Fibroblast of lung (primary cell): ENCODE measurements around the gene ZNF816. TPM values are rescaled to one million over a fixed set of nuclear protein-coding genes. Genes with fewer than 3 reads are reported as not detected.
"Not testable (repeated sequence)": the region's sequence is repeated elsewhere in the genome, so short reads cannot be mapped to it uniquely, and the experiment has no call there.

Source experiments
- DNase-seq, 2 donors: peaks; one replicate each; pipeline versions ENCODE4 v3.0.0 to v3.0.0-alpha.2; 2010; ENCODE audit warnings: low read depth in 2 of 2
- H2AFZ ChIP-seq: 2 replicates; pipeline ENCODE4 v1.5.1; 2012; ENCODE audit warnings: low read length, control low read depth, inconsistent platforms
- H3K27ac ChIP-seq: 2 replicates; pipeline ENCODE4 v1.5.1; 2011; ENCODE audit warnings: low read length, control low read depth; ENCODE audit not compliant: insufficient read depth
- H3K27me3 ChIP-seq: 2 replicates; pipeline ENCODE4 v1.5.1; 2011; ENCODE audit warnings: mild to moderate bottlenecking, low read length; ENCODE audit not compliant: control insufficient read depth, insufficient read depth
- H3K36me3 ChIP-seq: 2 replicates; pipeline ENCODE4 v1.5.1; 2011; ENCODE audit warnings: low read length; ENCODE audit not compliant: control insufficient read depth, insufficient read depth
- H3K4me1 ChIP-seq: 2 replicates; pipeline ENCODE4 v1.5.1; 2011; ENCODE audit warnings: low read length; ENCODE audit not compliant: control insufficient read depth, insufficient read depth; ENCODE audit errors: extremely low read depth
- H3K4me2 ChIP-seq: 2 replicates; pipeline ENCODE4 v1.5.1; 2011; ENCODE audit warnings: low read length, control low read depth; ENCODE audit not compliant: insufficient read depth; ENCODE audit errors: extremely low read depth
- H3K4me3 ChIP-seq, 4 experiments: fragments of 200-600 bp in 1 of 4; sonication (generic) in 1 of 4; replicated peaks in 1 of 4; 2 replicates each; pipeline ENCODE4 v1.5.1; 2011 to 2016; ENCODE audit warnings: low read length in 4 of 4, low read depth in 3 of 4, mild to moderate bottlenecking in 3 of 4, control low read depth in 2 of 4, inconsistent platforms in 1 of 4, mixed read lengths in 1 of 4; ENCODE audit not compliant: insufficient read depth in 1 of 4; ENCODE audit errors: control extremely low read depth in 1 of 4
- H3K79me2 ChIP-seq: 2 replicates; pipeline ENCODE4 v1.5.1; 2012; ENCODE audit warnings: mild to moderate bottlenecking, low read length, inconsistent platforms; ENCODE audit not compliant: control insufficient read depth, insufficient read depth
- H3K9ac ChIP-seq: 2 replicates; pipeline ENCODE4 v1.5.1; 2011; ENCODE audit warnings: mild to moderate bottlenecking, low read length, control low read depth; ENCODE audit not compliant: insufficient read depth
- H3K9me3 ChIP-seq: 2 replicates; pipeline ENCODE4 v1.5.1; 2012; ENCODE audit warnings: low read depth, low read length; ENCODE audit not compliant: control insufficient read depth, insufficient read depth
- H4K20me1 ChIP-seq: 2 replicates; pipeline ENCODE4 v1.5.1; 2011; ENCODE audit warnings: low read length; ENCODE audit not compliant: control insufficient read depth, insufficient read depth; ENCODE audit errors: extremely low read depth
- CTCF ChIP-seq, 2 donors: IDR thresholded peaks in 1 of 2; conservative IDR thresholded peaks in 1 of 2; 1 replicate in 1 of 2; 2 replicates in 1 of 2; pipeline ENCODE4 v1.5.1; 2011 to 2012; ENCODE audit warnings: low read length in 2 of 2, control low read depth in 1 of 2, inconsistent platforms in 1 of 2, low read depth in 1 of 2, mild to moderate bottlenecking in 1 of 2
- EZH2 ChIP-seq: IDR thresholded peaks from 2 replicates; pipeline ENCODE4 v1.5.1; 2012; ENCODE audit warnings: low read length, control low read depth, mild to moderate bottlenecking; ENCODE audit errors: missing control alignments
- polyA plus RNA-seq, 2 donors: library from polyadenylated mRNA; depleted of rRNA in 1 of 2; stranded (reverse) in 1 of 2; unstranded in 1 of 2; fragments of >200 nt; gene quantifications; 2 replicates each; pipeline ENCODE4 v1.2.1, GENCODE V29; 2011 to 2012; ENCODE audit warnings: missing spikeins in 1 of 2
- total RNA-seq: library from RNA; depleted of rRNA; stranded (reverse); fragments of >200 nt; gene quantifications from 2 replicates; pipeline ENCODE4 v1.2.1, GENCODE V29; 2014

The ZNF816 gene
- total and polyA plus RNA-seq, 2 donors (not counting 1 experiment from before 2014, with no cell fraction given) = 2.9 to 10.1 TPM

GRCh38 chr19:52987221-52987620 is 24.5 kb upstream of the ZNF816 start:
- no peak overlapping the region for H2AFZ ChIP-seq
- no peaks in the 10 kb centered on the region for H3K79me2 ChIP-seq
- no peaks in the 10 kb centered on the region for H3K27me3 ChIP-seq
- no peak for TF ChIP-seq EZH2
- TF ChIP-seq CTCF (conservative IDR thresholded peaks at IDR 0.05 in 1 of 2, IDR thresholded peaks at IDR 0.05 in 1 of 2; ENCODE audit: low read depth in 1 of 2, low read length in 2 of 2) = no peak
- no peaks in the 10 kb centered on the region for H3K36me3 ChIP-seq
- no peak overlapping the region for H3K4me2 ChIP-seq
- no peaks in the 10 kb centered on the region for H4K20me1 ChIP-seq
- no peak for DNase-seq
- H3K27ac ChIP-seq = no peak overlapping the region
- no peak overlapping the region for H3K4me3 ChIP-seq
- H3K9me3 ChIP-seq = no peaks in the 10 kb centered on the region
- H3K9ac ChIP-seq = no peak overlapping the region
- no peaks in the 10 kb centered on the region for H3K4me1 ChIP-seq

GRCh38 chr19:52983167-52983566 is 20.5 kb upstream of the ZNF816 start:
- not testable (repeated sequence) for H3K27me3 ChIP-seq, H3K4me1 ChIP-seq, DNase-seq, H3K36me3 ChIP-seq, H3K9ac ChIP-seq, H3K4me2 ChIP-seq, H3K27ac ChIP-seq, H2AFZ ChIP-seq, H3K79me2 ChIP-seq, H3K4me3 ChIP-seq, H4K20me1 ChIP-seq, H3K9me3 ChIP-seq

- TF ChIP-seq CTCF (conservative IDR thresholded peaks at IDR 0.05 in 1 of 2, IDR thresholded peaks at IDR 0.05 in 1 of 2; ENCODE audit: low read depth in 1 of 2, low read length in 2 of 2) (no peak), EZH2 (no peak)
- no peak for DNase-seq
- no peaks in the 10 kb centered on the region for H3K36me3 ChIP-seq
- H3K4me2 ChIP-seq = no peak overlapping the region
- no peaks in the 10 kb centered on the region for H3K9me3 ChIP-seq
- no peaks in the 10 kb centered on the region for H4K20me1 ChIP-seq
- no peaks in the 10 kb centered on the region for H3K4me1 ChIP-seq
- no peak overlapping the region for H2AFZ ChIP-seq
- no peak overlapping the region for H3K9ac ChIP-seq
- no peaks in the 10 kb centered on the region for H3K27me3 ChIP-seq
- H3K27ac ChIP-seq = no peak overlapping the region
- no peak overlapping the region for H3K4me3 ChIP-seq
- H3K79me2 ChIP-seq = no peaks in the 10 kb centered on the region
Measured at GRCh38 chr19:52981329-52981728, 18.6 kb upstream of the ZNF816 start.
